NB4 (cell line): ENCODE measurements around the gene CEP350.

Source experiments
- DNase-seq: peaks from one replicate; pipeline ENCODE4 v3.0.0; 2010; ENCODE audit warnings: low read depth
- H3K4me3 ChIP-seq: one replicate; pipeline ENCODE4 v1.5.1; 2011; ENCODE audit warnings: mild to moderate bottlenecking, low read depth, low read length, moderate library complexity
- CTCF ChIP-seq: IDR thresholded peaks from one replicate; pipeline ENCODE4 v1.5.1; 2012; ENCODE audit warnings: low read depth, low read length
- MAX ChIP-seq: IDR thresholded peaks from 2 replicates; pipeline ENCODE4 v1.6.1; 2011; ENCODE audit warnings: low read depth, low read length
- MYC ChIP-seq: IDR thresholded peaks from 2 replicates; pipeline ENCODE4 v1.6.1; 2011; ENCODE audit warnings: low read depth, low read length
- POLR2A ChIP-seq: IDR thresholded peaks from 2 replicates; pipeline ENCODE4 v1.6.1; 2011; ENCODE audit warnings: mild to moderate bottlenecking; ENCODE audit not compliant: insufficient read length; ENCODE audit errors: extremely low read depth

Gene CEP350

GRCh38 chr1:180061019-180061418, 106.4 kb downstream of the CEP350 start:
- no peak for TF ChIP-seq MYC
- H3K4me3 ChIP-seq: no peak overlapping the region
- no peak for DNase-seq

GRCh38 chr1:180062452-180062971, 107.9 kb downstream of the CEP350 start:
- no peak for DNase-seq
- no peak overlapping the region for H3K4me3 ChIP-seq
- no peak for TF ChIP-seq POLR2A
- no peak for TF ChIP-seq MAX
- TF ChIP-seq CTCF: no peak
- no peak for TF ChIP-seq MYC

GRCh38 chr1:180065408-180065807, 110.8 kb downstream of the CEP350 start:
- no peak for DNase-seq
- TF ChIP-seq MAX (no peak), CTCF (no peak), MYC (no peak)
- H3K4me3 ChIP-seq: no peak overlapping the region

- TF ChIP-seq MAX (no peak), POLR2A (no peak), CTCF (no peak), MYC (no peak)
- no peak for DNase-seq
These were observed 111.5 kb downstream of the CEP350 start for GRCh38 chr1:180066150-180066549.

GRCh38 chr1:180070286-180070685, 115.7 kb downstream of the CEP350 start:
- no peak overlapping the region for H3K4me3 ChIP-seq
- no peak for DNase-seq
- TF ChIP-seq CTCF: no peak
- no peak for TF ChIP-seq MAX
- TF ChIP-seq MYC: no peak
- no peak for TF ChIP-seq POLR2A

More at GRCh38 chr1:180066150-180066549, 111.5 kb downstream of the CEP350 start:
- H3K4me3 ChIP-seq: no peak overlapping the region

- H3K4me3 ChIP-seq: no peak overlapping the region
- TF ChIP-seq MAX (no peak), POLR2A (no peak), CTCF (no peak), MYC (no peak)
- DNase-seq: no peak
These were observed 117.1 kb downstream of the CEP350 start for GRCh38 chr1:180071759-180072158.
